GM18867 (cell line): ENCODE data around the gene ANAPC1.
"Not testable (repeated sequence)": the region's sequence is repeated elsewhere in the genome, so short reads cannot be mapped to it uniquely, and the experiment has no call there.

Source experiments
- ATAC-seq: cut with Tn5 transposase; IDR thresholded peaks from one replicate; pipeline ENCODE4 v1.9.1; 2021; ENCODE audit warnings: mild to moderate bottlenecking, moderate library complexity; ENCODE audit not compliant: unreplicated experiment

The ANAPC1 gene

DNA sequence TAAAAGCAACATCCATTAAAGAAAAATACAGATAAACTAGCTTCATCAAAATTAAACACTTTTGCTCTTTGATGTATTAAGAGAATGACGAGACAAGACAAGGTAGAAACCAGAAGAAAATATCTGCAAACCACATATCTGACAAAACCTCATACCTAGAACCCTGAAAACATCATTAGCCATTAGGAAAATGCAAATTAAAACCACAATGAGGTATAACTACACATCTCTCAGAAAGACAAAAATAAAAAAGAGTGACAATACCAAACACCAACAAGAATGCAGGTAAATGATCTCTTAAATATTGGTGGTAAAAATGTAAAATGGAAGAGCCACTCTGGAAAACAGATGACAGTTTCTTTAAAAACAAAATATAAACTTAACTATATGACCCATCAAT is 53.5 kb downstream of the ANAPC1 start:
- peak; percentile 88 for ATAC-seq

DNA sequence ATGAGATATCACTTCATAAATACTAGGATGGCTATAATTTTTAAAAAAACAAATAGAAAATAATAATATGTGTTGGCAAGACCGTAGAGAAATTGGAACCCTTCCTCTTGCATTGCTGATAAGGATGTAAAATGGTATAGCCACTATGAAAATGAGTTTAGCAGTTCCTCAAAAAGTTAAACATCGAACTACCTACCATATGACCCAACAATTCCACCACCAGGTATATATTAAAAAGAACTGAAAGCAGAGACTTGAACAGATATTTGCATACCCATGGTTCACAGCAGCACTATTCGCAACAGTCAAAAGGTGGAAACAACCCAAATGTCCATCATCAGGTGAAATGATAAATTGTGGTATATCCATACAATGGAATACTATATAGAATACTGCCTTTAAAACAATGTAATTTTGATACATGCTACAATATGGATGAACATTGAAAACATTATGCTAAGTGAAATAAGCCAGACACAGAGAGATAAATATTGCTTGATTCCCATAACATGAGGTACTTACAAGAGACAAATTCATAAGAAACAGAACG is 55.7 kb downstream of the ANAPC1 start:
- ATAC-seq, result not testable (repeated sequence)

DNA sequence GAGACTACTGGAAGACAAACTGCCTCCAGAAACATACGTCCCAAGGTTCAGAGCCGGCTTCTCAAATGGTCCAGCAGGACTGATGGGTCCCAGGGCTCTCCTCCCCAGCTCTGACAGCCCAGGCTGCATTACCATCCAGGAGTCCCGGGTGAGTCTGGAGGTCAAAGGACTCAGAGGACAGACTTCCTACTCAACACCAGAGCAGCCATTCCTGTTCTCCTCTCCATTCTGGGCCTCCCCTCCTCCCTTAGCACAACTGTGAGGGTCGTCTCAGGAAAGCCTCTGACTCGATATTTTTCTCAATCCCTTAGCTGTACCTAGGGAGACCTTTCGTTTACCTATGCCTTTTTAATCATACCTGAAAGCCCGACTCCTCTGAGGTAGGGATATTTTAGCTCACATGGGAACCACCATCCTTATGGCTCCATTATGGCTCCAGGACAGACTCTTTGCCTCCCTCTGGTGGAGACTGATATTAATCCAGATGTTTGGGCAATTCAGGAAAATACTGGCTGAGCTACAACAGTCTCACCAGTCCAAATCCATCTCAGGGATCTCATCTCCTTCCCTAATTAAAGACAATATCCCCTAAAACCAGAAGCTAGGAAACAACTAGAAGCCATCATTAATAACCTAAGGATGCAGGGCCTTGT is 70.9 kb downstream of the ANAPC1 start:
- not testable (repeated sequence) for ATAC-seq

DNA sequence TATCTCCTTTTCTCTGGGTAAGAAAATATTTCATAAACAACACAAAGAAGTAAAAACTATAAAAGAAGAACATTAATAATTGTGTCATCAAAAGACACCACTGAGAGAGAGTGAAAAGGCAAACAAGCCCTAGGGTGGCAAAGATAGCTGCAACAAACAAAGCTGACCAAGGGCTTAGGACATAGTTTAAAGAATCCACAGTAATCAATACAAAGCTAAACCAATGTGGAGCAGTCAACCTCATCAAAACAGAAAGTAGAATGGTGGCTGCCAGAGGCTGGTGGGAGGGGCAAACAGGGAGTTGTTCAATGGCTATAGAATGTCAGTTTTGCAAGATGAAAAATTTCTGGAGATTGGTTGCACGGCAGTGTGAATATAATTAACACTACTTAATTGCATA is 93.4 kb downstream of the ANAPC1 start:
- ATAC-seq, result not testable (repeated sequence)

DNA sequence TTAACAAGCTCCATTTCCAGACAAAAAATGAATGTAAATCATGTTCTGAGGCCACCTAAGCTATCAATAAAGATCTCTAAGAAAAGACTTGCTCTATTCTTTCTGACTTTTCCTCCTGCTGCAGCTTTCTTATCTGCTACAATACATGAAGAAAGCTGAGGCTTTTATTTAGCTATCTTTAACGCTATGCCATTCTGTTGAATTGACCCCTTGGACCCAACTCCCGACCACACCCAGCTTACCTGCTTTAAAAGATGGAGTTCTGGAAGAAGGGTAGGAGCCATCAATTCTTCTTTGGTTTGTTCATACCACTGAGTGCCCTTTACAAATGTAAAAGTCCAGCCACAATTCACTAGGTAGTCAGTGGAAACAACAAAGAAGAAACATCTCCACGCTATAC is 99.9 kb downstream of the ANAPC1 start:
- ATAC-seq, result not testable (repeated sequence)

DNA sequence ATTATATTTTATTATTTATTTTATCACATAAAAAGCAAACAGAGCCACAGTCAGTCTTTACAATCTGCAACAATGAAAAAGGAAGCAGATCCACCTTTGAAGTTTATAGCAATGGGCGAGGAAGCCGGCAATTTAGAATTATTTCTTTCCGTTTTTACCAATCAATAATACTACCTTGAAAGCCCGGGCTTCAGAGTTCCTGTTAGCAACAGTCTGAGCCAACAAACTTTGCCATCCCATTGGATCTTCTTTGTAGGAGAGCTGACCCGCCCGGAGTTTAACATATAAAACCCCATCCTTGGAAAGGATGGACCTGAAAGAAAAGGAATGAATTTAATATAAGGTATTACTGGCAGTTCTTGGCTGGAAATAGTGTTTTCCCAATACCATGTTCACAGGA is 101.8 kb downstream of the ANAPC1 start:
- ATAC-seq, result not testable (repeated sequence)

DNA sequence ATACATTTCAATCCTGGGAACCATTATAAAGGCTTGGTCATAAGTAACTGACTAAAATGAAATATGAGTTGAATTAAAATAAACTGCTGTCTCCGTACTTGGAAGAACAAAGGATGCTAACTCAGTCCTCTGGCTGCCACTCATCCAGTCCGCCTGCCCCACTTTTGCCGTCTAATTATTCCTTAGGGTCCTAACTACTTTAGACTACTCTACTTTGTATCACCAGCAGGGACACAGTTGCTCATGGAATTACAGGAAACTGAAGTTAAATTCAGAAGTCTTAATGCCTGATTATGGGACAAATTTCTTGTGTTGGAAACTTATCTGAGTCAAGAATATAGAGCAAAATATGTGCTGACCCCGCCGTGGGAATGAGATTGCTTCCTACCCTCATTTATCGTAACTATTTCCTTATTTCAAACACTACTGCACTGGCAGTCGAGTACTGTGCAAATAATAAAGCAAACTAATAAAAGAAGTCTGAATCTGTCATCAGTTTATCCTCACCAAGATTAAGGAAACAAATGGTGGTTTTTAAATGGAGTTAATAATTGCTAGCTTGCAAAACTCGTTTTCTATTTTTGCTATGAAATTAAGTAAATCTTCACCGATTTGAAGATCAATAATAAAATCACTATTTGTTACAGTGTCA is 102.4 kb downstream of the ANAPC1 start:
- not testable (repeated sequence) for ATAC-seq

DNA sequence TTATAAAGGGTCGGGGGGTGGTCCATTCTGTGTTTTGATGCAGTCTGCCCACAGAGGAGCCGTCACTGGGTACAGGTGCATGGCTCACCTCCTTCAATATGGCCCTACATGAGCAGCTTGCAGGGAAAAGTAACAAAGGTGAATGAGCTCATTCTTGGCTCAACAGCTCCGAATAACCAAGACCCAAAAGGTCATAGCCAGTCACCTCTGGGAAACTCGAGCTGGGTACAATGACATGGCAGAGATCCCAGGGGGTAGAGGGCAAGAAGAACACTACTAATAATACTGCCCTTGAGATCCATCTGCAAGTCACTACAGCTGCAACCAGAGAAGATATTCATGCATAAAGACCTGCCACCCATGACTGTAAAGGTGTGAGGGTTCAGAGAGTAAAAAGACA is 106.8 kb downstream of the ANAPC1 start:
- ATAC-seq, result not testable (repeated sequence)

DNA sequence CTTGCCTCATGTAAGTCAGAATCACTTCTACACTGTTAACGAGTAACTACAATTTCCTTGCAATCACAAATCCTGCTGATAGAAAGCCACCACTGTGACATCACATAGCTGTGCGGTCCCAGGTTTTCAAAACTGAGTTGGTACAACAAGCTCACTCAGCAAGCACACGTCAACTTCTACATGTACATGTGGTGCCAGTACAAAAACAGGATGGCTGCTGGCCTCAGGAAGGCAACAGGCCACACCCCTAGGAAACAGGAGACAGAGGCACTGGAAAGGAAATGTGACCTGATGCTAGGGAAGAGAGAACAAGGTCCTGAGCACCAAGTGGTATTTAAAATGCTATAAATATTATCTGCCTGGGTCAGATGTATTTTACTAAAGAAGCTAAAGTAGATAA is 107.7 kb downstream of the ANAPC1 start:
- not testable (repeated sequence) for ATAC-seq

DNA sequence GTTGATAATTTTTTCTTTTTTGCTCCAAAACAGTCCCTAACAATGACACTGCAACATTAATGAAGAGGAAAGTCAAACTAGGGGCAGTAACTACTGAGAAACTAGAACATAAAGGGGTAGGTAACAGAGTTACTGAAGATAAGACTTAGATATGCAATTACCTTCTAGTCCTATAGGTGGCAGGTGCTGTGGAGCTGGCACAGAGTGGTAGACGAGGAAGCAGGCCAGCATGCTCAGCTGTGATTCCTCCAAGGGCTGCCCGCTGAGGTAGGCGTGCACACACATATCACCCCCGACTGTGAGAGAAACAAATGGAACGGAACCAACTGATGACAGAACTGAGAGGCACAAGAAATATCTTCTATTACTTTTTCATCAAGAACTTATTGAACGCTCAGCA is 111.8 kb downstream of the ANAPC1 start:
- ATAC-seq, result peak; percentile 72

DNA sequence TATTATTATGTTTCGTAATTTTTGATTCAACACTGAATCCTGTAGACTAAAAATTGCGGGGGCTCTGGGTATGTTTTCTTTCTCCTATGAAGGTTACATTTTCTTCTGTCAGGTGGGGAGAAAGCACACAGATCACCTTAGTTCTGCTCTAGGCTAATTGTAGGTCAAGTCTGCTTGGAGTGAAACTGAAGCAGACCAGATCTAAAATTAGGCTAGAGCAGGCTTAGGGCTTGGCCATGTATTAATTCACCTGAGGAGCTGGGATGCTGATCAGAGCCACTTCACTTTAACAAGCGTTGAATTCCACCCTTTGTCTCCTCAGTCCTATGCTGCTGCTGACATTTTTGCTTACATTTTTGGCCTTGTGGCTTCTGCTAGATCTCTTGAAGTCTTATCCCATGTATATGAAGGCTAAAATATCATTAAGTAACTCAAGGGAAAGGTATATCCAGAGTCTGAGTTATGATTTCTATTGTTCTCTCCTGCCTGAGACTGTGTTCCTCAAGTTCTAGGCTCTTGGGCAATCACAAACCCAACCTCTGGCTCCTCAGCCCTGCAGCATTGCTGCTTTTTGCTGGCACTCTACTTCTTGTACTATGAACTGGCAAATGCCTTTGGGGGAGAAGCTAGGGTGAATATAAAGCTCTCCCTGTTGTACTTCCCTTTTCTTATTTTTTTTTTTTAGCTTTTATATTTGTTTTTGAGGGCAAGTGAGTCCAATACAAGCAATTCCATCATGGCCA is 112.9 kb downstream of the ANAPC1 start:
- ATAC-seq, result not testable (repeated sequence)

DNA sequence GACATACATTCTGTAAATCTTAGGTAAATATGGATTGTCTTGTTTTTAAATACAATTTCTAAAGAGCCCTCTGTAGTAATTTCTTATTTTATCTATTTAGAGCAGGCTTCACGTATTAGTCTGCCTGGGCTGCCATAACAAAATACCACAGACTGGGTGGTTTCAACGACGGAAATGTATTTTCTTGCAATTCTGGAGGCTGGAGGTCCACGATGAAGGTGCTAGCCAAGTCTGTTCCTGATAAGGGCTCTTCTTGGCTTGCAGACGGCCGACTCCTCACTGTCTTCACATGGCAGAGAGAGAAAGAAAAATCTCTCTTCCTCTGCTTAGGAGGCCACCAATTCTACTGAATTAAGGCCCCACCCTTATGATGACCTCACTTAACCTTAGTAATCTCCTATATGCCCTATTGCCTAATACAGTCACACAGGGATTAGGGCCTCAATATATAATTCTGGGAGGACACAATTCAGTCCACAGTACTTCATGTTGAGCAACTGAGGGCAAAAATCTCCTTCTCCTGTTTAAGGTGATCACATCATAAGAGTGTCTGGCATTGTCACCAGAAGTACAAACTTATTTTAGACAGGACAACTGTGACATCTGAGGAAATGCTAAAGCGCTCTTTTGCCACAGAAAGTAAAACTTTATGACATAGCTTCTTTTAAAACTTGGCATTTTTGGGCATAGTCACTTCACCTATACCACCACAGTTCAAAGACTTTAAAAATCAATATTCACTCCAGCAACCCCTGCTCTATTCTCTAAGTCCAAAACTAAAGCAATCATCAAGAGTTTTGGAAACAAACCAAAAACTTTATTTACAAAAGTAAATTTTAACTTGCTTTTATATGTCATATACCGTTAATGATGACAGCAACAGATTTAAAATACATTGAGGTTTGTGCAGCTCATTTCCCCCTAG is 115.5 kb downstream of the ANAPC1 start:
- ATAC-seq, result not testable (repeated sequence)

DNA sequence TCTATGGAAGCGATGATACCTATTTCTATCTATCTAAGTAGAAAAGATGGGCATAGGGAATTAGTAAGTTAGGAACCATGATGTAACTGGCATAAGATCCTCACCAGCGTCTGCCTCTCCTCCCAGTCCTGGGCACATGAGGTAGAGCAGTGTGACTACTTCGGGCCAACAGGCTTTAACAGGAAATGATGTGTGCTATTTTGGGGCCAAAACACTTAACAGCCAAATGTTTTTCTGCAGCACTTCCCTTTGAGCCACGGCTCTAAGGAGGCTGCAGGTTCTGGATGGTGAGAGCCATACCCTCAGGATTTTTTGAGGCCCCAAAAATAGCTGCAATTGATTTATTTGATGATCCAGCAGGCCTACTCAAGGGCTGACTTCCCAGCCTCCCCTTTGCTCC is 116.9 kb downstream of the ANAPC1 start:
- ATAC-seq, result not testable (repeated sequence)

DNA sequence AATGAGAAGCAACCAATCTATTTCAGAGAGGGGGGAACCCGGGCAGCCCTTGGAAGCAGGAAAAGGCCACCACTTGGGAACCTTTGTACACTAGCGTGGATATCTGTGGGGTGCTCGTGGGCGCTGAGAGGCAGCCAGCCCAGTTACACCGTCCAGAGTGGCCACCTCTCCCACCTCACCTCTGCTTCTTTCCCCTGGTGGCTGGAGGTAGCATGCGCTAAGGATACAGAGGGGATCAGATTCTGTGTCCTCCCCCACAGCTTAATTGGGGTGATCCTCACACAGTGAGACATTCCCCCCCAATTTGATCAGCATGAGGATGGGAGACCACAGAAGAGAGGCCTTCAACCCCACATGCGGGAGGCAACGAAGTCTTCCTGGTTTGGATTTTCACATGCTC is 117.7 kb downstream of the ANAPC1 start:
- ATAC-seq, result not testable (repeated sequence)

DNA sequence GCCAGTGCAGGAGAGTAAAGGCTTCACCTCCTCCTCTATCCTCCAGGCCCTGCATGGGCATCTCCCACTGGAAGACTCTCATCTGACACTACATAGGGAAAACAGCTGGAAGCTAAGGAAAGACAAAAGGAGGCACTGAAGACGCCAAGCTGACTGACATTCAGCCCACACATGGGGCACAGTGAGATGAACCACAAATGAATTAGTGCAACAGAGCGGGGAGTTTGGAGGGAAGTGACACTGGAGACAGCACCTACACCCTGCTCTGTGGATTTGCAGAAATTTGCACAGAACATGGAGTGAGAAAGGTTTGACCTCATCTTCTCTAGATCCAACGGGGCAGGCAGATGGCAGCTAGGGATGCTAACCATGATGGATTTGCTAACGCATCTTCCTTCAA is 119.8 kb downstream of the ANAPC1 start:
- ATAC-seq, result not testable (repeated sequence)

DNA sequence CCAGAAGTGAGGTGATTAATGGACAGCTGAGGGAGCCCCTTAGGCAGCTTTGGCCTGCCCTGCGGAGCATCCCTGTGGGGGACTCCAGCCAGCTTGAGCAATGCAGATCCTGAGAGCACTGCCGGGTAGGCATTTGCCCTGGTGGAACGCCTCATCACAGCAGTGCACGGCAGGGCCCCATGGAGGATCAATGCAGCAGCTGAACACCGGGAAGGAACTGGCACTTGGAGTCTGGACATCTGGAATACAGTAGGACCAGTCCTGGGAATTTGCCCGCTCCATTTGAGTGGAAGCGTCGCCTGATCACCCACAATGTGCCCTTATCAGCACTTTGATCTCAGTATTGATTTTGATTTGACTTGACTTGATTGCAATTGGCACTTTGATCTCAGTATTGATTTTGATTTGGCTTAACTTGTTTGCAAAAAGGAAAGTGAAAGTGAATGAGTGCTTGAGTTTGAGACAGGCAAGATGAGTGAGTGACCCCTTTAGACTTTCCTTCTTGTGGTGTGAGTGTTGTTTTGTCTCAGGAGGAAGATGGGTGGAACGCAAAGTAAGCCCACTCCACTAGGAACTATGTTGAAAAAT is 123.2 kb downstream of the ANAPC1 start:
- ATAC-seq, result not testable (repeated sequence)

DNA sequence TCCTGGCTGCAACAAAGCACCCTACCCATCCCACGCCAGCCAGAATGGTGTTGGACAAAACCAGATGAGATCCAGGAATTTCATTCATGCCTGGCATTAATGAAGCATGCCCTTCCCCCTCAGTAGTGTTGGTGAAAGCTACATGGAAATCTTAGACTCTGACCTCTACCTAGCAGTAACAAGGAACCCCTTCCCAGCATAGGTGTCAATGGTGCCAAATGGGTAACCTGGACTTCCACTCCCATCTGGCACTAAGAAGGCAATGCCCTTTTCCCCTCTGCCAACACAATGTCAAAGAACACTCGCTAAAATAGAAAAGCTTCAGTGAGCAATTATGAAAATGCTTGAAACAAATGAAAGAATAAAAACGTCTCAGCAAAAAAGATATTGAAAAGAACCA is 131.5 kb downstream of the ANAPC1 start:
- not testable (repeated sequence) for ATAC-seq

DNA sequence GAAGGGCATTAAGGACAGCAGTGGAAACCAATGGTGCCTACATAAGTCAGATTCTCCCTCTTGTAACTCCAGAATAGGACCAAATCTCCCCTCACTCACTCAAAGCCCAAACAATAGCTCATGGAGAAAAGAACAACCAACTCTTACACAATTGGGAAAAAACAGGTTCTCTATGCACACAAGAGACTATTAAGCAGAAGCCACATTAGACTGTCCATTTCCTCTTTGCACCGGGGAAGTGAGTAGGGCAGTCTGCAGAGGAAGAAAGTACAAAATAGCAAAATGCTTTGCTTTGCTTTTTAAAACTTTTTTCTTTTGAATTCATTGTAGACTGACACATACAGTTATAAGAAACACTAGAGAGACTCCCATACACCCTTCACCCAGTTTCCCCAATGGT is 133.4 kb downstream of the ANAPC1 start:
- ATAC-seq, result not testable (repeated sequence)

DNA sequence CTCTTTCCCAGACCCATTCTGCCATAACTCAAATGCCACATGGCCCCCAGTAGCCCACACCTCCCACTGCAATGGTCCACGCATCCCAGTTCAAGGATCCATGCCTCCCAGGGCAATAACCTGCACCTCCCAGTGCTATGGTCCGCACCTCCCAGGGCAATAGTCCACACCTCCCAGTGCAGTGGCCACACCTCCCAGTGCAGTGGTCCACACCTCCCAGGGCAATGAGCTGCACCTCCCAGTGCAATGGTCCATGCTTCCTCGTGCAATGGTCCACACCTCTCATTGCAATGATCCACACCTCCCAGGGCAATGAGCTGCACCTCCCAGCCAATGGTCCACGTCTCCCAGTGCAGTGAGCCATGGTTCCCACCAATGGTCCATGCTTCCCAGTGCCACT is 135.6 kb downstream of the ANAPC1 start:
- not testable (repeated sequence) for ATAC-seq
